22Rv1 (cell line): ENCODE measurements around the gene TCEAL1.

Experiments
- ZFX ChIP-seq: fragments of 450-650 bp; IDR thresholded peaks from 2 replicates; pipeline ENCODE4 v1.6.1; 2017; ENCODE audit warnings: antibody characterized with exemption, borderline replicate concordance
- TF ChIP-seq, protein P1 (sequence below): fragments of 450-650 bp; IDR thresholded peaks from 2 replicates; pipeline ENCODE4 v1.5.1; 2017; ENCODE audit warnings: mild to moderate bottlenecking

DNA sequence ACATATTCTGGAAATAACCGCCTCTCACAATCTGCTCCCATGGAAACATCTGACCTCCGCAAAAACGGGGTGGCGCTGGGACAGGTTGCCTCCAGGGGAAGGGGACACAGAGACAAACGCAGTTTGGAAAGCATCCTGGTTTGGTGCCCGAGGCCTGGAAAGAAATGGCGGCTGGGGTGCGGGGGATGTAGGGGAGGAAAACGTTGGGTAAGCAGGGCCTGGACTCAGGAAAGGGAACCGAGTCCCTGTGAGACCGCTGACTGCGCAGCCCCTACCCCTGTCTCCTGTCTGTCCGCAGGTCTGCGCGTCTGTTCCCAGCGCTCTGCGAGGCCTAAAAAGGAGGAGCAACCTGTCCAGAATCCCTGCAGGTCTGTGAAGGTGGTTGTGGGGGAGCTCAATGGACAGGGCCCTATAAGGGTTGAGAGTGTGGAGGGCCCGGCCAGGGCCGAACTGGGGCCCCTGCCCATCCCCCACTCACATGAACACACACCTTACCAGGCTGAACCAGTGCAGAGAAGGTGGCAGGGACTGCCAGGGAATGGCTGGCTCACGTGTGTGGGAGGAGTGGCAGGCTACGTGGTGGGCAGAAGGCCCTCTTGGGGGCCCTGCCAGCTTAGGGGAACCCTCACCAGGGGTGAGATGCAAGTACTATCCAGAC lies 20.3 kb upstream of the TCEAL1 start:
- TF ChIP-seq, protein P1, sequence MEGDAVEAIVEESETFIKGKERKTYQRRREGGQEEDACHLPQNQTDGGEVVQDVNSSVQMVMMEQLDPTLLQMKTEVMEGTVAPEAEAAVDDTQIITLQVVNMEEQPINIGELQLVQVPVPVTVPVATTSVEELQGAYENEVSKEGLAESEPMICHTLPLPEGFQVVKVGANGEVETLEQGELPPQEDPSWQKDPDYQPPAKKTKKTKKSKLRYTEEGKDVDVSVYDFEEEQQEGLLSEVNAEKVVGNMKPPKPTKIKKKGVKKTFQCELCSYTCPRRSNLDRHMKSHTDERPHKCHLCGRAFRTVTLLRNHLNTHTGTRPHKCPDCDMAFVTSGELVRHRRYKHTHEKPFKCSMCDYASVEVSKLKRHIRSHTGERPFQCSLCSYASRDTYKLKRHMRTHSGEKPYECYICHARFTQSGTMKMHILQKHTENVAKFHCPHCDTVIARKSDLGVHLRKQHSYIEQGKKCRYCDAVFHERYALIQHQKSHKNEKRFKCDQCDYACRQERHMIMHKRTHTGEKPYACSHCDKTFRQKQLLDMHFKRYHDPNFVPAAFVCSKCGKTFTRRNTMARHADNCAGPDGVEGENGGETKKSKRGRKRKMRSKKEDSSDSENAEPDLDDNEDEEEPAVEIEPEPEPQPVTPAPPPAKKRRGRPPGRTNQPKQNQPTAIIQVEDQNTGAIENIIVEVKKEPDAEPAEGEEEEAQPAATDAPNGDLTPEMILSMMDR, result no peak
- TF ChIP-seq ZFX, result no peak
